Spleen (tissue), 11 donors: Measurements from ENCODE around the gene PAGR1. TPM values are rescaled to one million over a fixed set of nuclear protein-coding genes. Genes with fewer than 3 reads are reported as not detected.

Experiments
- DNase-seq: peaks from one replicate; pipeline ENCODE4 v3.0.0-alpha.2; 2020
- H3K27ac ChIP-seq, 8 donors: fragments of 200-600 bp; sonication (generic) in 7 of 8; 1 replicate in 4 of 8; 2 replicates in 4 of 8; pipeline versions ENCODE4 v1.5.0 to v1.8.0; 2016 to 2021; ENCODE audit warnings: inconsistent platforms in 4 of 8, mild to moderate bottlenecking in 4 of 8, moderate library complexity in 1 of 8
- H3K27me3 ChIP-seq, 7 donors: fragments of 200-600 bp; sonication (generic) in 6 of 7; replicated peaks in 1 of 7; 1 replicate in 4 of 7; 2 replicates in 3 of 7; pipeline versions ENCODE4 v1.5.0 to v1.8.0; 2016 to 2021; ENCODE audit warnings: inconsistent platforms in 3 of 7, mild to moderate bottlenecking in 1 of 7
- H3K36me3 ChIP-seq, 6 donors: fragments of 200-600 bp; sonication (generic) in 5 of 6; 1 replicate in 4 of 6; 2 replicates in 2 of 6; pipeline versions ENCODE4 v1.5.0 to v1.8.0; 2016 to 2021; ENCODE audit warnings: inconsistent platforms in 2 of 6
- H3K4me1 ChIP-seq, 6 donors: fragments of 200-600 bp; sonication (generic) in 5 of 6; 1 replicate in 3 of 6; 2 replicates in 3 of 6; pipeline versions ENCODE4 v1.5.0 to v1.8.0; 2016 to 2021; ENCODE audit warnings: inconsistent platforms in 3 of 6
- H3K4me3 ChIP-seq, 8 donors: fragments of 200-600 bp; sonication (generic) in 7 of 8; 1 replicate in 4 of 8; 2 replicates in 4 of 8; pipeline versions ENCODE4 v1.5.0 to v1.8.0; 2016 to 2021; ENCODE audit warnings: inconsistent platforms in 4 of 8, mild to moderate bottlenecking in 4 of 8, moderate library complexity in 2 of 8
- H3K9me3 ChIP-seq, 8 donors: fragments of 200-600 bp; sonication (generic) in 7 of 8; 1 replicate in 4 of 8; 2 replicates in 4 of 8; pipeline versions ENCODE4 v1.5.0 to v1.8.0; 2016 to 2021; ENCODE audit warnings: inconsistent platforms in 4 of 8
- POLR2A ChIP-seq, 3 donors: fragments of 450-650 bp; IDR thresholded peaks; one replicate each; pipeline ENCODE4 v1.5.1; 2017; ENCODE audit warnings: antibody characterized with exemption in 3 of 3, mild to moderate bottlenecking in 1 of 3
- POLR2AphosphoS5 ChIP-seq, 3 donors: sonication (generic); formaldehyde crosslinking; IDR thresholded peaks; one replicate each; pipeline ENCODE4 v1.5.1; 2017; ENCODE audit warnings: antibody characterized with exemption in 3 of 3
- WGBS, 5 donors: extraction: QIAGEN DNeasy Blood & Tissue Kit in 3 of 5; methylation state at CpG; one replicate each; pipeline versions ENCODE4 v1.1.5 to v1.1.7; 2013 to 2018; 5-methylcytosine and 5-hydroxymethylcytosine counted together
- intact Hi-C: fragments of 100-400 bp; cut with DNase I; formaldehyde crosslinking; loops from one replicate; pipeline ENCODE4 v1.15.0; 2023; ENCODE audit warnings: low total_unique reads
- polyA plus RNA-seq, 3 donors: library from polyadenylated mRNA; stranded (reverse); fragments of 200-250 nt; gene quantifications; one replicate each; pipeline ENCODE4 v1.2.1, GENCODE V29; 2013
- total RNA-seq, 7 donors: library from RNA; depleted of rRNA in 3 of 7; stranded (reverse); fragments of >200 nt in 3 of 7; fragmentation: NEBNext Ultra II Directional in 4 of 7; extraction: Animal tissue kit (Norgen Biotek cat#: 25700) in 4 of 7; gene quantifications; one replicate each; pipeline versions ENCODE4 v1.1.0 to v1.2.1, GENCODE V29; 2016 to 2021
- TF ChIP-seq, protein P1 (sequence below), 11 experiments: fragments of 200-600 bp in 7 of 11; fragments of 450-650 bp in 4 of 11; sonication (generic) in 4 of 11; IDR thresholded peaks in 8 of 11; conservative IDR thresholded peaks in 3 of 11; 1 replicate in 7 of 11; 2 replicates in 4 of 11; pipeline versions ENCODE4 v1.4.0 to v1.8.0; 2016 to 2021; ENCODE audit warnings: antibody characterized with exemption in 11 of 11, inconsistent platforms in 4 of 11, mild to moderate bottlenecking in 1 of 11
- donor health status: healthy with polysubstance abuse.
- donor health status: DM: no; HTN: no; CAD: no; lungs with moderate emphysema.
- donor health status: DM: no; HTN: no; CAD: no.
- donor health status: Bipolar disorder and iron deficiency.
- donor health status: healthy.
- donor health status: DM: no; HTN: no; CAD: no.
- donor health status: DM: yes; HTN: yes; CAD: no.

PAGR1 gene
- total and polyA plus RNA-seq, 10 donors = 17.3 to 46.4 (median 31.7) TPM

DNA sequence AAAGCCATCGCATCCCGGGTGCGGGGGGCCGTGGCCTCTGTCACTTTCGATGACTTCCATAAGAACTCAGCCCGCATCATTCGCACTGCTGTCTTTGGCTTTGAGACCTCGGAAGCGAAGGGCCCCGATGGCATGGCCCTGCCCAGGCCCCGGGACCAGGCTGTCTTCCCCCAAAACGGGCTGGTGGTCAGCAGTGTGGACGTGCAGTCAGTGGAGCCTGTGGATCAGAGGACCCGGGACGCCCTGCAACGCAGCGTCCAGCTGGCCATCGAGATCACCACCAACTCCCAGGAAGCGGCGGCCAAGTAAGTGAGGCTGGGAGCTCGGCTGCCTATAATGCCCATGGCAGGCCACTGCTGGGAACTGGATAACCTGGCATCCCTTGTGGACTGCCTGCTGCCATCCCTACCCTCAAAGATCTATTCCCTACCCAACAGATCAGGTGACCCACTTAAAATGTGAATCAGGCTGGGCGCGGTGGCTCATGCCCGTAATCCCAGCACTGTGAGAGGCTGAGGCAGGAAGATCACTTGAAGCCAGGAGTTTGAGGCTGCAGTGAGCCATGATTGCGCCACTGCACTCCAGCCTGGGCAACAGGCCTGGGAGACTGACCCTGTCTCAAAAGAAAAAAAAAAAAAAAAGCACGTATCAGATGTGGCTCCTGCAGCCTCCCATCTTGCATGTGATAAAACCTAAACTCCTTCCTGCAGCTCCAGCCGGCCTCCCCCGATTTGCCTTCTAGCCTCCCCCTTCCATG lies 28.8 kb downstream of the PAGR1 start:
- H3K4me1 ChIP-seq = peaks cover 0 to 19% (median 13%) of the 10 kb centered on the region in 6 donors
- intact Hi-C loops = no loop called here
- TF ChIP-seq POLR2AphosphoS5 (IDR thresholded peaks at IDR 0.05) (peak in 1 of 3 donors; percentile 61), POLR2A (IDR thresholded peaks at IDR 0.05) (no peak)
- TF ChIP-seq, protein P1, sequence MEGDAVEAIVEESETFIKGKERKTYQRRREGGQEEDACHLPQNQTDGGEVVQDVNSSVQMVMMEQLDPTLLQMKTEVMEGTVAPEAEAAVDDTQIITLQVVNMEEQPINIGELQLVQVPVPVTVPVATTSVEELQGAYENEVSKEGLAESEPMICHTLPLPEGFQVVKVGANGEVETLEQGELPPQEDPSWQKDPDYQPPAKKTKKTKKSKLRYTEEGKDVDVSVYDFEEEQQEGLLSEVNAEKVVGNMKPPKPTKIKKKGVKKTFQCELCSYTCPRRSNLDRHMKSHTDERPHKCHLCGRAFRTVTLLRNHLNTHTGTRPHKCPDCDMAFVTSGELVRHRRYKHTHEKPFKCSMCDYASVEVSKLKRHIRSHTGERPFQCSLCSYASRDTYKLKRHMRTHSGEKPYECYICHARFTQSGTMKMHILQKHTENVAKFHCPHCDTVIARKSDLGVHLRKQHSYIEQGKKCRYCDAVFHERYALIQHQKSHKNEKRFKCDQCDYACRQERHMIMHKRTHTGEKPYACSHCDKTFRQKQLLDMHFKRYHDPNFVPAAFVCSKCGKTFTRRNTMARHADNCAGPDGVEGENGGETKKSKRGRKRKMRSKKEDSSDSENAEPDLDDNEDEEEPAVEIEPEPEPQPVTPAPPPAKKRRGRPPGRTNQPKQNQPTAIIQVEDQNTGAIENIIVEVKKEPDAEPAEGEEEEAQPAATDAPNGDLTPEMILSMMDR (IDR thresholded peaks at IDR 0.05 in 8 of 11, conservative IDR thresholded peaks at IDR 0.05 in 3 of 11) = no peak
- H3K4me3 ChIP-seq = no peak overlapping the region
- H3K9me3 ChIP-seq = no peaks in the 10 kb centered on the region
- no peaks in the 10 kb centered on the region for H3K27me3 ChIP-seq
- 90 to 97% (median 94%) methylated on average over 18 to 28 of the region's 28 CpGs for WGBS, 5 donors
- DNase-seq = no peak
- no peak overlapping the region for H3K27ac ChIP-seq
- H3K36me3 ChIP-seq = peaks cover 0 to 100% (median 78%) of the 10 kb centered on the region in 6 donors

DNA sequence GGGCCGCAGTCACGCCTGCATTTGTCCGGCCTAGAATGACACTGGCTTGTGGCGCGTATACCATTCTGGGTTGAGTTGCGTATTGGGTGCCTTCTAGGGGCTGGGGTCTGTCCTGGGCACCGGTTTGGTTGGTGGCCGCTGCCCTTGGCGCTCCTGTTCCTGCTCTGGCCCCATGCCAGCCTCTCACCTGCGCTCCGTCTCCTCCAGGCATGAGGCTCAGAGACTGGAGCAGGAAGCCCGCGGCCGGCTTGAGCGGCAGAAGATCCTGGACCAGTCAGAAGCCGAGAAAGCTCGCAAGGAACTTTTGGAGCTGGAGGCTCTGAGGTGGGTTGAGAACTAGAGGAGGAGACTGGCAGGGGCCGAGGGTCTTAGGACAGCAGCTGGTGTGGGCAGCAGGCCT lies 29.7 kb downstream of the PAGR1 start:
- WGBS, 5 donors = 95 to 97% (median 96%) methylated on average over 18 of the region's 18 CpGs
- peaks cover 0 to 14% (median 6%) of the 10 kb centered on the region in 6 donors for H3K4me1 ChIP-seq
- H3K27ac ChIP-seq = no peak overlapping the region
- no peaks in the 10 kb centered on the region for H3K9me3 ChIP-seq
- intact Hi-C loops = no loop called here
- H3K27me3 ChIP-seq = no peaks in the 10 kb centered on the region
- TF ChIP-seq POLR2AphosphoS5 (IDR thresholded peaks at IDR 0.05) = peak in 1 of 3 donors; percentile 4
- no peak for TF ChIP-seq POLR2A (IDR thresholded peaks at IDR 0.05)
- TF ChIP-seq, protein P1 (IDR thresholded peaks at IDR 0.05 in 8 of 11, conservative IDR thresholded peaks at IDR 0.05 in 3 of 11) = no peak
- DNase-seq = no peak
- no peak overlapping the region for H3K4me3 ChIP-seq
- H3K36me3 ChIP-seq = peaks cover 0 to 100% (median 69%) of the 10 kb centered on the region in 6 donors

DNA sequence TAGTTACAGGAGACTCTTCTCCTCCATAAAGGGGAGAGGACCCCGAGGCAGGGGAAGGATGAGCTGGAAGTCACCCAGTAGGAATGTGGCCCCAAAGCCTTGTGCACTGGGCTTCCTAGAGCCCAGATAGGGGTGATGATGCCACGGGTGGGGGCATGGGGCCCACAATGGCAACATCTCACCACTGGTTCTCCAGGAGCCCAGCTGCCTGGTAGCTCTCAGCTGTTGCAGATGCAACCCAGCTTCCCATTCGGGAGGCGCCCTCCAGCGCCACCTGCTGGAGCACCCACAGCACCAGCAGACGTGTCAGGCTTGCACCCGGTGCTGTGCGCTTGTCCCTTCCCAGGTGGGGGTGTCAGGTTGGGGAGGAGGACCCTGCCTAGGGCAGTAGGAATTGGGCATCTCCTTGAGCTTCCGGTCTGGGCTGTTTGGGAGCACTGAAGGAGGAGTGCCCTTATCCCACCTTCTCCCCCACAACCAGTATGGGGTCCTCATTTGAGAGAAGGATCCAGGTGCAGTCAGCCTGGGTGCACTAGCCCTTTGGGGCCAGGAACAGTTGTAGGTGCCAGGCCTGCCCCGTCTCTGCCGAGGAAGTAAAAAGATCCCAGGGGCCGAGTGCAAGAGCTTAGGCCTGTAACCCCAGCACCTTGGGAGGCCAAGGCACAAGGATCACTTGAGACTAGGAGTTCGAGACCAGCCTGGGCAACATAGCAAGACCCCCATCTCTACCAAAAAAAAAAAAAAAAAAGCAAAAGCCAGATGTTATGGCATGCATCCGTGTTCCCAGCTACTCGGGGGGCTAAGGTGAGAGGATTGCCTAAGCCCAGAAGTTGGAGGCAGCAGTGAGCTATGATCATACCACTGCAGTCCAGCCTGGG lies 32.7 kb downstream of the PAGR1 start:
- Histone ChIP-seq H3K9me3 (no peaks in the 10 kb centered on the region), H3K4me1 (peaks cover 0 to 22% (median 12%) of the 10 kb centered on the region in 6 donors), H3K27me3 (no peaks in the 10 kb centered on the region), H3K36me3 (peaks cover 0 to 74% (median 43%) of the 10 kb centered on the region in 6 donors), H3K4me3 (no peak overlapping the region), H3K27ac (peak overlapping the region in 3 of 8 donors; percentile 15 to 30 (median 28))
- DNase-seq = peak; percentile 96
- intact Hi-C loops = no loop called here
- TF ChIP-seq POLR2AphosphoS5 (IDR thresholded peaks at IDR 0.05) (peak; percentile 70 to 83 (median 72)), POLR2A (IDR thresholded peaks at IDR 0.05) (no peak)
- TF ChIP-seq, protein P1 (IDR thresholded peaks at IDR 0.05 in 8 of 11, conservative IDR thresholded peaks at IDR 0.05 in 3 of 11) = peak; percentile 66 to 92 (median 84)
- 44 to 83% (median 49%) methylated on average over 7 to 15 of the region's 15 CpGs for WGBS, 5 donors
